ENCODE data around the gene GPC4.

GRCh38 chrX:133323431-133323830 lies 91.9 kb downstream of the GPC4 start:
- TF ChIP-seq CTCF (conservative IDR thresholded peaks at IDR 0.05), result no peak
- TF ChIP-seq ZFX (IDR thresholded peaks at IDR 0.05), result no peak
